GM12801 (cell line): ENCODE data around the gene ANKRD6.

Source experiments
- CTCF ChIP-seq: IDR thresholded peaks from one replicate; pipeline ENCODE4 v1.5.1; 2011; ENCODE audit warnings: control low read depth; ENCODE audit not compliant: insufficient read length; ENCODE audit errors: extremely low read depth

The ANKRD6 gene

GRCh38 chr6:89527634-89528033 is 94.7 kb downstream of the ANKRD6 start:
- TF ChIP-seq CTCF: no peak

- no peak for TF ChIP-seq CTCF
Observed at GRCh38 chr6:89528866-89529265, 95.9 kb downstream of the ANKRD6 start.

GRCh38 chr6:89530982-89531381 is 98.0 kb downstream of the ANKRD6 start:
- TF ChIP-seq CTCF: no peak

- no peak for TF ChIP-seq CTCF
Observed at GRCh38 chr6:89536231-89536630, 103.3 kb downstream of the ANKRD6 start.

DNA sequence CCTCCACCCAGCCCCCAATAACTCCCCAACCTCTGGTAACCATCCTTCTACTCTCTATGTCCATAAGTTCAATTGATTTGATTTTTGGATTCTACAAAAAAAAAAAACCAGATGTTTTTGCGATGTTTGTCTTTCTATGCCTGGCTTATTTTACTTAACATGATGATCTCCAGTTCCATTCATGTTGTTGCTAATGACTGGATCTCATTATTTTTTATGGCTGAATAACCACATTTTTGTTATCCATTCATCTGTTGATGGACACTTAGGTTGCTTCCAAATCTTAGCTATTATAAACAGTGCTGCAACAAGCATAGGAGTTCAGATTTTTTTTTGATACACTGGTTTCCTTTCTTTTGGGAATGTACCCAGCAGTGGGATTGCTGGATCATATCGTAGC is 106.8 kb downstream of the ANKRD6 start:
- TF ChIP-seq CTCF: no peak

- no peak for TF ChIP-seq CTCF
Observed at GRCh38 chr6:89542081-89542857, 109.3 kb downstream of the ANKRD6 start.

GRCh38 chr6:89542866-89543265 is 109.9 kb downstream of the ANKRD6 start:
- no peak for TF ChIP-seq CTCF
